ENCODE measurements around the gene HPS1.
A peak's percentile ranks its signal among the peaks of the same experiment; 100 is the strongest.

HPS1 gene
- total RNA-seq: 26.3 to 29.8 reads per million in 2 donors

GRCh38 chr10:98446661-98447221, at the start of gene HPS1:
Gene HPS1 (minus strand): TSS chr10:98446935. CDS start chr10:98443240, 3,695 bp downstream.
- peak; percentile 62 for DNase-seq

DNA sequence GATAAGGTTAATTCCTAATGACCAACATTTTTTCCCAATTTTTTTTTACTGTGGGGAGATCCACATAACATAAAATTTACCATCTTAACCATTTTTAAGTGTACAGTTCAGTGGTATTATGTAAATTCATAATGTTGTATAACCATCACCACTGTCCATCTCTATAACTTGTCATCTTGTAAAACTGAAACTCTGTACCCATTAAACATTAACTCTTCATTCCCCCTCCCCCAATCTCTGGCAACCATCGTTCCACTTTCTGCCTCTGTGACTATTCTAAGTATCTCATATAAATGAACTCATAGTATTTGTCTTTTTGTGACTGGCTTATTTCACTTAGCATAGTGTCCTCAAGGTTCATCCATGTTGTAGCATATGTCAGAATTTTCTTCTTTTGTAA, 46.0 kb upstream of the HPS1 start:
- DNase-seq: no peak

- no peak for DNase-seq
Measured at GRCh38 chr10:98489561-98490481, 43.1 kb upstream of the HPS1 start.

DNA sequence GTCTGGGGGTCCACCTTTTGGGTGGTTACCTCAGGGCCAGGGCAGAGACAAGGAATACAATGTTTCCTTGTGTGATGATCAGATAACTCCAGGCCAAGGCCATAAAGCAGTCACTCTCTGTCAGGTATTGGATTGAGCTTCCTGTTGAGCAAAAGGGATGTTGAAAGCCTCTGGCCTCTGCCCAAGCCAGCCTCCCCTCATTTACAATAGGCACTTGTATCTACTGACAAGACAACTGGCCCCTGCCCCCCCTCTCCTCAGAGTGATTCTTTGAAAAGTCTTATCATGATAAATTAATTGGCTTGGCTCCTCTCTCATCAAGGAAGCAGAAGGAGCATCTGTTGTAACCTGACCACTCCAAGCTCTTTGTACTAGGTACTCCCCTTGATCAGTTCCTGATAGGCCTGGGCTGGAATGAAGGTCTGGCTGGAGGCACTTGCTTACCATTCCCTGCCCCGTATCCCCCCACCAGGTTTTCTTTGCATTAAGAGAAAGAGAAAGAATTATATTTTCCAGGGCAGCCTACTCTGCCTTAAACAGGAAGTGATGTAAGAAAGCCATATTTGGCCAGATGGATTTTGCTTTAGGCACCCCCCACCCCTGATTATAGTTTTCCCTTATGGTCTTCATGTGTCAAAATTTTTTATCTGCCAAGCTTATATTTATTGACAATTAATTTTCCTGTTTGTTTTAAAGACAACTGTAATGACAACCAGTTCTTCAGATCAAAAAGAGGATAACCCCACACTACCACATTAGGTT, 42.1 kb upstream of the HPS1 start:
- no peak for DNase-seq

DNA sequence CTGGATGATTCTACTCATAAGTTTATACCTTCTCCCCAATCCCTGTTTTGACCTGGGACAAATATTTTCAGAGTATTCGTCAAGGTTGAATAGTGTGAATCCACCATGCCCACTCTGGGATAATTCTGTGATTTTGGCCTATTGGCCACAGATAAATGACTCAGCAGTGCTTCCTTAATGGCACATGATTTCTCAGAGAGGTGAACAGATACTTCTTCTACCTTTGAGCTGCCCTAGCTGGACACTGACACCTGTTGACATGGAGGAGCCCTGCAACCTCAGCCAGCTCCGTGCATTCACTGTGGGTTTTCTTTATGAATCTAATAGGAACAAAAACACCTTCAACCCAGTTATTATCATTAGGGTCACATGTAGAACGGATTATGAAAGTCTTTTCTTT, 40.9 kb upstream of the HPS1 start:
- no peak for DNase-seq

GRCh38 chr10:98486421-98486820, 39.7 kb upstream of the HPS1 start:
- DNase-seq: no peak

DNA sequence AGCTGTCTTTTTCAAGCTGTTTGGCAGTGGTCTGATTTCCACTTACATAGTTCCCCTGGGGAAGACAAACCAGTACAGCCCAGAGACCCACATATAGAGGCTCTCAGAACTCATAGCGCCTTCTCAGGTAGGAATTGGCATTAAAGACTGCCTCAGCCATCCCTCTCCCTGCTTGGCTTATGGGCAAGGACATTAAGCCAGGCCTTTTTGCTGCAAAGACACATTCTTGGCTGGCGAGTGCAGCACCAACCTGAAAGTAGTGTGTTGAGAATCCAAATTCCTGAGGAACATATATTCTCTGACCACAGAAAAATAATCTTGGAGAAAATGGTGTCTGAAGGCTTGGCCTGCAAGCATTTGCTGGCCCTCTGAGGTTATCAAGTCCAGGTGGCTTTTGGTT, 39.2 kb upstream of the HPS1 start:
- no peak for DNase-seq

DNA sequence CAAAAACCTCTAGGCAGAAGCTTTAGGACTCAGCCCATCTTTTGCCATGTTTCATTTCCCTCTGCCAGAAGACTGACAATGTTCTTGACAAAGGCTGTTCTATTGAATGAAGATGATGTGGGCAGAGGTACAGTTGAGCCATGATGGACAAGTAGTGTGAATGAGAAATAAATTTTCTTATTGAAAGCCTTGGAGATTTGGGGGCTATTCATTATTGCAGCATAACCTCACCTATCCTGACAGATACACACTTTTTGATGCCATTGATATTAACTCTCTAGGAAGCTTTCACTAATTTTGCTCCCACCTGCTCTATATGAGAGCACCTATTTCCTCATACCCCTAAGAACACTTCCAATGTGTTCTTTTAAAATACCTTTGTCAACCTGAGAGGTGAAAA, 36.9 kb upstream of the HPS1 start:
- DNase-seq: no peak

DNA sequence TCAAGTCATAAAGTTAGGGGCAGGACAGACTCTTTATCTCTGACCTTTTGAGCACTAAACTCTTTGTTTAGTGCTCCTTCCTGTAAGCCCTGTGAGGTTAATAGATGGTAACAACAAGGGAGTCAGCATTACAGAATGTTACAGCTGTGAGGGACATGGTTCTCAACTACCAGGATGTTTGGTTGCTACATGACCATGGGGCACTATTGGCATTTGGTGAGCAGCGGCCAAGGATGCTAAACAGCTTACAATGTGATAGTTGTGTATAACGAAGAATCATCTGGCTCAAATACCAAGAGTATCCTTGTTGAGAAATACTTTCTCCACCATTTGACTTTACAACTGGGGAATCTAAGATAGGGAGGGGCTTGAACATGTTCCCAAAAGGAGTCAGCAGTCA, 35.4 kb upstream of the HPS1 start:
- no peak for DNase-seq

GRCh38 chr10:98481404-98481945, 34.7 kb upstream of the HPS1 start:
- no peak for DNase-seq

DNA sequence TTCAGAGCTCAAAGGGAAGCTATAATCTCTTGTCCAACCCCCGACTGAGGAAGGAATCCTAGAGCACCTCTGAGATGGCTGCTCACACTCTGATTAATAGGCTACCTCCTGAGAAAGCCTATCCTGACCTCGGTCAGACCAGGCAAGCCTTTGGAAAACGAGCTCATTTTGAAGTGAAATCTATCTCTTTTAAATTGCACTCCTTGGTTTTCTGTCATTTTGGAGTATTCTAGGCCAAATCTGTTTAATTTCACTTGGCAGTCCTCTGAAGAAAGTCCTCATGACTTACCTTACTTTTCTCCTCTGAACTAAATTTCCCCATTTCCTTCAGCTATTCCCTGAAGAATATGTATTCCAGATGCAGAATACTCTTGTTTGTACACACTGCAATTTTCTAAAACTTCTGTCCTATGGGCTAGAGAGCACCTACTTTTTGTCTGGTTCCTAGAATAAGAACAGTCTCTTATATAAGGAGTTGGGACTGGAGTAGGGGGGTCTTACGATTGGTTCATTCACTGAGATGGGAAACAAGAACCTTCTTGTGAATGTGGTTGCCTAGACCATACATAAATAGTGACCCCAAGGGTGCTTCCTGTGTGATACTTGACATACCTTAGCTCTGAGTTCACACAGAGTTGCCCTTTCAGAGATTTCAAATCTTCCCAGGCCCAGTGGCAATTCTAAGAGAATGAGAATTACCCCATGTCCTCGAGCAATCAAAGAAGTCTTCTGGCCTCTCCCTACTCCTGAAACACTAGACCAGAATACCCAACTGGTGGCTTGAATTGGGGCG, 31.9 kb upstream of the HPS1 start:
- DNase-seq: no peak

- DNase-seq: no peak
Measured at GRCh38 chr10:98477861-98478260, 31.1 kb upstream of the HPS1 start.

DNA sequence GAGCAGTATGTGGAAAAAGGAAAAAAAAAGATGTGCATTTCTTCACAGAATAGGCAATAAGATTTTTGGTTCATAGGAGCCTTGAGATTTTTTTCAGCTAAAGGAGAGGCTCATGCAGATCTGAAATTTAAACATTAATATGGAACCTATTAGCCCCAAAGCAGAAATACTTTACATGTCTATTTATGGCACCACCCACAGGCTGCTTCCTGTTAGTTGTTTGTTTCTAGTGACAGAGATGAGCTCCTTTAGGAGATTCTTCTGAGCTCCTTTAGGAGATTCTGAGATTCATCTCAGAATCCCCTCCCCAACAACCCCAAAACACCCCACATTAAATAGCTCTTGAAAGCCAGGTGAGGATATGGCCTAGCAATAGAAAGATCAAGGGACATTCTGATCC, 27.9 kb upstream of the HPS1 start:
- DNase-seq: no peak

DNA sequence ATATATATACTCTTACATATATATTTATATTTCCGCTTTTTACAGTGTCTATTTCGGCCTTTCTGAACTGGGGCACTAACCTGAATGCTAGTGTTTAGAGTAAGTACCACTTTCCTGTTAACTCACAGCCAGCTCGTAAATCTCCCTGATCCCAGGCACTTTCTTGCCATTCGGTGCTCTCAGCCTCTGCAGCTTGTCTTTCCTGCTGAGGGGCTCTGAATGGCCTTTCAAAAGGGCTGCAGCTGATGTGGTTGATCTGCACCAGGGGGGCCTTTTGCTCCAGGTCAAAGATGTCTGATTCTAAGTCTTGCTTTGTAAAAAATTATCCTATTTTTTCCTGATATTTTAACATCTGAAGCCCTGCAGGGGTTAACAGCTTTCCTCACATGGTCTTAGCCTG, 25.5 kb upstream of the HPS1 start:
- no peak for DNase-seq

DNA sequence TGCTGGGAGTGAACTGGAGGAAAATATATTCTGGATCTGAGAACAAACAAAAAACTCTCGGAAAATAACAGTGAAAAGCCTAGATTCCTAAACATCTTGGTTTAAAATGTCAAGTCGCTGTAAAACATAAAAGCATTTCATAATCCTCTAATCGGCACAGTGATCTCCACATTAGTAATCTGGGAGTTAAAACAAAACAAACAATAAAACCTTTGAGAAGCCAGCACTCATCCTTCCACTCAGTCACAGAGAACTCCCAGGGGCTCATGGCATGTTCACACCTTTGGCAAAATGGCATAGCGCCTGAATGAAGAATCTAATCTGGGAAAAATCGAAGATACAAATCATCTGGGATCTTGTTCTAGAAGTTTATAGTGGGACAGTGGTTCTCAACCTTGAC, 24.1 kb upstream of the HPS1 start:
- no peak for DNase-seq

- DNase-seq: no peak
Measured at GRCh38 chr10:98469001-98469931, 22.5 kb upstream of the HPS1 start.

DNA sequence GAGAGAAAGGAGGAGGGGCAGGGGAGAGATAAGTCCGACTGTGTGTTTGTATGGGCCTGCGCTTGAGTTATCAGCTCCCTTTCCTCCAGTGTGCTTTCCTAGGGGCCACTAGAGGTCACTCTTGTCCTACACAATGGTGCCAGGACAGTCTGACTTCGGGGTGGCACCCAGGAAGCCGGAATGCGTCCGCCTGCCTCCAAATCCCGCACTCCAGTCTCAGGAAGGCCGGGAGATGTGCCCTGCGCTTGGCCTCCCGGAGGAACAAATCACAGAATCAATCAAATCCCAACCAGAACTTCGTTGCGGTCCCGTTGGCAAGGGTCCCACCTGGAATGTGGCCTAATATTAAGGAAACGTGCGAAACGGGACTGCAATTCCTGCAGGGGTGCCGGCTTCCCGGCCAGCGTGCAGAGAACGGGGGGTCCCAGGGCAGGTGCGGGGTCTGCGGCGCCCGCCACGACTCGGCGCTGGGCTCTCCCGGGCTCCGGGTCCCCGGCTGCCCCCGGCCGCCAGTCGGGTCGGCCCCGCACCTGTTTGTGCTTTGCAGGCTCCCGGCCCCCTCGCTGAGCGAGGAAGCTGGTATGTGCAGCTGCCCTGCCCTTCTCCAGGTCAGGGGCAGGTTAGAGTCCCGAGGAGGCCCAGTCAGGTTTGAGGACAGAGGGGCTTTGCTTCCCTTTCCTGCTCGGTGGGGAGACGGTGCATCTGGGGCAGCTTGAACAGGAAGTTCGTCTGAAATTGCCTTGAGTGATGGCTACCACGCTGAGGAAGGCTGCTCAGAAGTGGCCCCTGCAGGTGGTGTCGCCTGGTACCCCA, 21.0 kb upstream of the HPS1 start:
- DNase-seq: peak; percentile 45

GRCh38 chr10:98466861-98467505, 20.2 kb upstream of the HPS1 start:
- DNase-seq: no peak

DNA sequence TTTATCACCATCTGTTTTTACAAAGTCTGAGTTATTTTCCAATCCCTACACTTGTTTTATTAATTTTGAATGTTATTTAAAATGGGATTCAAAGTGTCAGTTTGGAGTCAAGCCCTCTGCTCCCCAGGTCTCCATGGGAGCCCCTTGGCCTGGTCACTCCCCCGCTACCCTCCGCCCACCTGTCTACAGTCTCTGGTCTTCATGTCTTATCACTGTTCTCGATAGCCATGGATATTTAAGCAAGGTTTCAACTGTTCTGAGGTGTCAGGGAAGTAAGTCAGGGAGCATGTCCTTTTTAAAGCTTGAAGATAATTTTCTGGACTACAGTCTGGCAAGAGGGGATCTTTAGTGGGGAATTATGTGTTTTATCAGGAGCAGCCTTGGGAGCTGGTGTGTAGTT, 19.1 kb upstream of the HPS1 start:
- DNase-seq: no peak

Data from T-helper 9 cell (primary cell).